Vagina (tissue), 2 donors: ENCODE data around the gene PALM.

Experiments used
- CTCF ChIP-seq, 3 experiments: fragments of 450-650 bp in 2 of 3; fragments of 200-600 bp in 1 of 3; sonication (generic) in 1 of 3; IDR thresholded peaks; one replicate each; pipeline ENCODE4 v1.5.1; 2017 to 2019; ENCODE audit warnings: antibody characterized with exemption in 3 of 3, mild to moderate bottlenecking in 2 of 3, moderate library complexity in 2 of 3
- POLR2A ChIP-seq, 2 donors: fragments of 450-650 bp; IDR thresholded peaks; one replicate each; pipeline ENCODE4 v1.6.1; 2017; ENCODE audit warnings: antibody characterized with exemption in 2 of 2, mild to moderate bottlenecking in 2 of 2, moderate library complexity in 2 of 2
- POLR2AphosphoS5 ChIP-seq, 2 donors: sonication (generic); formaldehyde crosslinking; IDR thresholded peaks; one replicate each; pipeline ENCODE4 v1.9.0; 2017; ENCODE audit warnings: antibody characterized with exemption in 2 of 2, mild to moderate bottlenecking in 2 of 2, low read depth in 1 of 2; ENCODE audit not compliant: insufficient read depth in 1 of 2

DNA sequence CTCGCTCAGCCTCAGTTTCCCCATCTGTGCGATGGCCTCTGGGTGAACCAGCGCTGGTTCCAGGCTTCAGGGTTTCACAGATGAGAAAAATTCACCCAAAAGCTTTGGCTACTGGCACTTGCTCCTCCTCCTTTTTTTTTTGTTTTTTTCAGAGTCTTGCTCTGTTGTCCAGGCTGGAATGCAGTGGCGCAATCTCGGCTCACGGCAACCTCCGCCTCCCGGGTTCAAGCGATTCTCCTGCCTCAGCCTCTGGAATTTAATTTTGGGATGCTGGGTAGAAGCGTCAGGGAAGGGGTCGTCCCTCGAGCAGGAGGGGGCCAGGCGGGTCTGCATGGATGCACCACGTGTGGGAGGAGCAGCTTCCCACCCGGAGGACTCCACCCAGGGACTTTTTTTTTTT lies 20.5 kb upstream of the PALM start:
- no peak for TF ChIP-seq CTCF (IDR thresholded peaks at IDR 0.05)
- TF ChIP-seq POLR2A (IDR thresholded peaks at IDR 0.05): no peak
- TF ChIP-seq POLR2AphosphoS5 (IDR thresholded peaks at IDR 0.05; ENCODE audit: insufficient read depth in 1 of 2, low read depth in 1 of 2): no peak
